Measurements from ENCODE around the gene MTMR12.
A peak's percentile ranks its signal among the peaks of the same experiment; 100 is the strongest.
"Not testable (repeated sequence)": the region's sequence is repeated elsewhere in the genome, so short reads cannot be mapped to it uniquely, and the experiment has no call there.

Gene MTMR12

DNA sequence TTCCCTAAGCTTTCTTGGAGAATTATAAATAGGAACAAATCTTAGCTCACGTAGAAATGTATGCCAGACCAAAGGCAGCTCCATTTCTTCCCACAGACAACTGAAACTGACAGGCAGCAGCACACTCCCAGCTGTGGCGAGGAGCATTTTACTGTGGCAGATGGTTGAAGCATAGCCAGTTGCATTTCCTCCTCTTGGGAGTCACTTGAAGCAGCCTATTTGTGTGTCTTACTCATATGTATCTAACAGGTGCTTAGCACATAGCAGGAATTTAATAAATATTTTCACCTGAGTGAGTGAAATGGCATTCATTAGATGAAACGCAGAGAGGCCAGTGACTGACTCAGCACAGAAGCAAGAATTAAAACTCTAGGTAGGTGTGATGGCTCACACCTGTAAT is 12.3 kb upstream of the MTMR12 start:
- no peak for DNase-seq

GRCh38 chr5:32323741-32324140 is 11.0 kb upstream of the MTMR12 start:
- no peak for DNase-seq

GRCh38 chr5:32322882-32323281 is 10.1 kb upstream of the MTMR12 start:
- no peak for DNase-seq

DNA sequence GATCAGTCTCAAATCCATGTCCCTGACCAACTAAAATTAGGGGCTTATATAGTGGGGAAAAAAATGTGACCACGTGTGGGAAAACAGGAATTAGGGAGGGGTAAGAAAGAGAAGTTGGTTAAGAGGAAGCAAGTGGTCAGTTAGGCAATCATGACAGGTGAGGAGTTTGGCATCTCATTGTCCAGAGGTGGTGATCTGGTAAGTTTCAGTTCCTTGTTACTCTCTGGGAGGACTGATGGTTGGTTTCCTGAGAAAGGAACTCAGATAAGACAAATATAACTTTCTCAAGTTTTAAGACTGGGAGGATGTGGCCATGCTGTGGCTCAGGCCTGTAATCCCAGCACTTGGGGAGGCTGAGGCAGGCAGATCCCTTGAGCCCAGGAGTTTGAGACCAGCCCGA is 9.0 kb upstream of the MTMR12 start:
- DNase-seq, result not testable (repeated sequence)

DNA sequence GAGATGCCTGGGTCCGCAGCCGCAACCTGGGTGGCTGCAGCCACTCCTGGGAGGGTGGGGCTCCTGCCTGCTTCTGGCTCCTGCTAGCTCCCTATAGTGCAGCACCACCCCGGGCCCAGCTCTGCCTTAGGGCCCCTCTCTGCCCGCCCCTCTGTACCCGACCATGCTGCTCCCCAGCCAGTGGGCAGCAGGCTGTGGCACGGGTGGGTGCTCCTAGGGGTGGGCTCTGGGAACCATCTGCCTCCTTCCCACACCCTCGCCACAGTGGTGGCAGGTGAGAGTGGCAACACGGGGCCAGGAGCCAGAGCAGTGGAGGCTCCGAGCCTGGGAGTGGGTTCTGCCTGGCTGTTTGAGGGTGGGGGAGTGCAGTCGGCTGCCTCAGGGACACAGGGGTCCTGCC is 7.8 kb upstream of the MTMR12 start:
- no peak for DNase-seq

- DNase-seq, result no peak
Observed at GRCh38 chr5:32319926-32320543, 7.3 kb upstream of the MTMR12 start.

DNA sequence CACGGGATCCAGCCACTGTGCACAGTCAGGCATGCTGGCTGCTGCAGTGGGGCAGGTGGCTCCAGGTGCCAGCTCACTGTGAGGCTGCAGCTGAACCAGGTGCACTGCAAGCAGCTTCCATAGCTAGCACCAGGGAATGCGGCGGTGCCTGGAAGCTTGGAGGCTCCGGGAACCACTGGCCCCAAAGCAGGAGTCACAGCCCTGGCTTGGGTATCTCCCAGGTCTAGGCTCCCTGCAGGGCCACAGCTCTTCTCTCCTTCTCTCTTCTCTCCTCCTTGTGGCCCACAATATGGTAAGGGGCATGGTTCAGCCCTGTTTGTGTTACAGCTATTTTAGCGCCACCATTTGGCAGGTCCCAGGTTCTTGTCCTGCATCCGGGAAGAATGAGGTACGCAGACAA is 6.7 kb upstream of the MTMR12 start:
- DNase-seq, result no peak

DNA sequence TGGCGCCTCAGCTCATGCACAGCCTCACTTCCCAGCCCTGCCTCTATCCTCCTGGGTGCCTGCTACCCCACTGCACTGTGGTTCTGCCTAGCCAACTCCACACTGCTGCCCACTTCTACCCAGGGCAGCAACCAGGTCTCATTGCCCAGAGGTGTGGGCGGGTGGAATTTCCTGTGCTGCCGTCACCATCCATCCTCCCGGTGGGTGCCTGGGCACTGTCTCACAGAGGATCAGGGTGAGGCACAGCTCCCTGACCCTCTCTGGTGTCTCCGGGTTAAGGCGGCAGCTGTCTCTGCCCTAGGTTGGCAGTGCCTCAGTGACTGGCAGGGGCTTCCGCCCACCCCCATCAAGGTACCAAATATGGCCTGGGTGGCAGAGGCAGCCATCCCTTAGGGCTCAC is 4.3 kb upstream of the MTMR12 start:
- DNase-seq, result no peak

DNA sequence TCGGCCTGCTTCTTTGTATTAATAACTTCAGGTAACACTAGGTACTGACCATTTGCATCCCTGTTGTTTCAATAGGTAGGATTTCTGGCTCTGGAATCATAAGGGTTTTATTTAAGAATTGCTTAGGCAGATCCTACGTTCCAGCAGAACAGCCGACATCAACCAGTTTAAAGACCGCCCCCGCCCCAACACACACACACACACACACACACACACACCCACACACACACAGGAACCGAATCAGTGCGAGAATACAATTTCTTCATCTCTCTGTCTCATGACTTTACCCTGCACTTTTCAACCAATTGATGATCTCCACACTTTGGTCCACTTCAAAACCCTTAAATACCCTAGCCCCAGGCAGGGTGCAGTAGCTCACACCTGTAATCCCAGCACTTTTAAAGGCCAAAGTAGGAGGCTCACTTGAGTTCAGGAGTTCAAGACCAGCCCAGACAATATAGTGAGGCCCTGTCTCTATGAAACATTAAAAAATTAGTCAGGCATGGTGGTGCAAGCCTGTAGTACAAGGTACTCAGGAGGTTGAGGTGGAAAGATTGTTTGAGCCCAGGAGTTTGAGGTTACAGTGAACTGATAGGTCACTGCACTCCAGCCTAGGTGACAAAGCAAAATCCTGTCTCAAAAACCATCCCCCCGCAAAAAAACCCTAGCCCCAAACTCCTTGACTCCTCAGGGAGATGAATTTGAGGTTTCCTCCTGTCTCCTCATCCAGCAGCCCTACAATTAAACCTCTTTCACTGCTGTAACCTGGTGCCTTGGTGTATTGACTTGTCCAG is 2.7 kb upstream of the MTMR12 start:
- no peak for DNase-seq

GRCh38 chr5:32314658-32315057 is 1.9 kb upstream of the MTMR12 start:
- no peak for DNase-seq

GRCh38 chr5:32314152-32314488 is 1.4 kb upstream of the MTMR12 start:
- DNase-seq, result not testable (repeated sequence)

DNA sequence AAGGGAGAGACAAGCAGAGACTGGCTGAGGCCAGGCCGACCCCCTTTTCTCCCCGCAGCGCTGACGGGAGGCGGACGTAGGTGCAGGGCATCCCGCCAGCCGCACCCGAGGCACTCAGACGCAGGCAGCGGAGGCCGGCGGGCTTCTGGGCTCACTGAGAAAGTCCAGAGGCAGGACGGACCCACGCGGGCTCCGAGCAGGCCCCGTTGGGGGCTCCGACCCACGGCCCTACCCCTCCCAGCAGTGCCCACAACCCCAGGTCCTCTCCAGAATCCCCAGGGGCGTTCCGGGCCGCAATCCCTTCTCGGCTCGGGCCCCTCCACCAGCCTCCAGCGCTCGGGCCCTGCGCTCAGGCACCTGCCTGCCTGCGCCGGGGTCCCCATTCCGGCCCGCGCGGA is 543 bp downstream of the MTMR12 start:
- peak; percentile 80 for DNase-seq

- DNase-seq, result no peak
Observed at GRCh38 chr5:32311404-32312196, 1.1 kb downstream of the MTMR12 start.

GRCh38 chr5:32309761-32310160 is 3.0 kb downstream of the MTMR12 start:
- no peak for DNase-seq

- no peak for DNase-seq
Observed at GRCh38 chr5:32308946-32309345, 3.8 kb downstream of the MTMR12 start.

DNA sequence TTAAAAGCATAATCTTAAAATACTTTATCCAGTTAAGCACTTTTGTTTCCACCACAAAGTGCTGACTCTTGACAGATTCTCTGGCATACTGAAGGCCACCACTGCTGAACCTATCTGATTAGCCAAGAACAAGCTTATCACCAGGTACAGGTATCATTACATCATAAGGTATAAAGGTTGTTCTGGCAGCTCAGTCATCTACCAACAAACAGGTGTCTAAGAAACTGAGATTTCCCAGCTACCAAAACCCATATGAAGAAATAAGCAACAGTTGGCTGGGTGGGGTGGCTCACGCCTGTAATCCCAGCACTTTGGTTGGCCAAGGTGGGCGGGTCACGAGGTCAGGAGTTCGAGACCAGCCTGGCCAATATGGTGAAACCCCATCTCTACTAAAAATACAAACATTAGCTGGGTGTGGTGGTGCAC is 5.0 kb downstream of the MTMR12 start:
- no peak for DNase-seq

GRCh38 chr5:32304622-32305021 is 8.1 kb downstream of the MTMR12 start:
- no peak for DNase-seq

GRCh38 chr5:32303755-32304120 is 9.0 kb downstream of the MTMR12 start:
- no peak for DNase-seq

- DNase-seq, result no peak
Observed at GRCh38 chr5:32302835-32303754, 9.6 kb downstream of the MTMR12 start.

- no peak for DNase-seq
Observed at GRCh38 chr5:32301891-32302290, 10.8 kb downstream of the MTMR12 start.

DNA sequence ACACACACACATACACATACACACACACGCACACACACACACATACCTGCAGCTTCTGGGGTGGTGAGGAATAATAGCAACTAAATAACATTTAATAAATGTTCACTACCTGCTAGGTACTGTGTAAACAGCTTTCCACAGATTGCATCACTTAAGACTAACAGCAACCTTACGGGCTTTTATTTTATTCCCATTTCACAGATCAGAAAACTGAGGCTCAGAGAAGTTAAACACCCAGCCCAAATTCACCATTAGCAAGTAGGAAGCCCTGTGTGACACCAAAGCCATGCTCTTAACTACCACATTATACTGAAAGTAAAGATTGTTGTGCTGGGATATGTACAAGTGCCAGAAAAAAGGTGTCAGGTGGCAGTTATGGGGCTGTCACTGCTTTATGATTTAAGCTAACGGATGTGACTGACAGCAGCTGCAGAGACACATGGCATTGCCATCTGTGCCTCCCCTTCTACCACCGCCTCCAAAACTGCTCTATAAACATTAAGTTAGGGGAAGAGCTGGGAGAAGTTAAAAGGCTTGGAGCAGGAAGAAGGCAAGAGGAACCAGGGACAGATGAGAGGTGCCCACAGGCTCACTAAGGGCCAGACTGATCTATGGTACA is 13.6 kb downstream of the MTMR12 start:
- no peak for DNase-seq

- no peak for DNase-seq
Observed at GRCh38 chr5:32298059-32298415, 14.7 kb downstream of the MTMR12 start.

All from NCI-H748 treated with DMSO at 0.1 percent for 48 hours (cell line).